ENCODE data around the gene GNB5.

Gene GNB5

GRCh38 chr15:52153900-52154895 lies 37.0 kb downstream of the GNB5 start:
- no peak overlapping the region for H3K4me3 ChIP-seq (ENCODE audit: low read length)
- no peak for DNase-seq (ENCODE audit: low read depth)
- no peak for TF ChIP-seq CTCF (IDR thresholded peaks at IDR 0.05; ENCODE audit: insufficient read depth, low read depth, low read length, missing control alignments)

- no peak for DNase-seq (ENCODE audit: low read depth)
- no peak overlapping the region for H3K4me3 ChIP-seq (ENCODE audit: low read length)
- TF ChIP-seq CTCF (IDR thresholded peaks at IDR 0.05; ENCODE audit: insufficient read depth, low read depth, low read length, missing control alignments), result no peak
Measured at GRCh38 chr15:52151353-52151752, 39.8 kb downstream of the GNB5 start.

- H3K4me3 ChIP-seq (ENCODE audit: low read length), result no peak overlapping the region
- no peak for TF ChIP-seq CTCF (IDR thresholded peaks at IDR 0.05; ENCODE audit: insufficient read depth, low read depth, low read length, missing control alignments)
- DNase-seq (ENCODE audit: low read depth), result no peak
Measured at GRCh38 chr15:52150871-52151270, 40.3 kb downstream of the GNB5 start.

GRCh38 chr15:52150043-52150825 lies 41.0 kb downstream of the GNB5 start:
- no peak for TF ChIP-seq CTCF (IDR thresholded peaks at IDR 0.05; ENCODE audit: insufficient read depth, low read depth, low read length, missing control alignments)
- DNase-seq (ENCODE audit: low read depth), result no peak
- H3K4me3 ChIP-seq (ENCODE audit: low read length), result no peak overlapping the region

GRCh38 chr15:52148403-52148802 lies 42.8 kb downstream of the GNB5 start:
- H3K4me3 ChIP-seq (ENCODE audit: low read length), result no peak overlapping the region
- no peak for TF ChIP-seq CTCF (IDR thresholded peaks at IDR 0.05; ENCODE audit: insufficient read depth, low read depth, low read length, missing control alignments)
- DNase-seq (ENCODE audit: low read depth), result no peak

GRCh38 chr15:52146776-52147175 lies 44.4 kb downstream of the GNB5 start:
- H3K4me3 ChIP-seq (ENCODE audit: low read length), result no peak overlapping the region
- DNase-seq (ENCODE audit: low read depth), result no peak
- no peak for TF ChIP-seq CTCF (IDR thresholded peaks at IDR 0.05; ENCODE audit: insufficient read depth, low read depth, low read length, missing control alignments)

All from epithelial cell of esophagus (primary cell).